BE2C (cell line): Measurements from ENCODE around the gene OLFM4.

Source experiments
- DNase-seq: peaks from one replicate; pipeline ENCODE4 v3.0.0-alpha.2; 2020
- H3K27me3 ChIP-seq: fragments of 250-450 bp; sonication (Bioruptor Pico); 2 replicates; pipeline ENCODE4 v1.5.1; 2020; ENCODE audit warnings: mild to moderate bottlenecking
- H3K36me3 ChIP-seq: fragments of 250-450 bp; sonication (Bioruptor Pico); 2 replicates; pipeline ENCODE4 v1.5.1; 2020; ENCODE audit warnings: mild to moderate bottlenecking
- H3K4me1 ChIP-seq: fragments of 250-450 bp; sonication (Bioruptor Pico); 2 replicates; pipeline ENCODE4 v1.5.1; 2020
- H3K4me3 ChIP-seq: 2 replicates; pipeline ENCODE4 v1.5.1; 2011; ENCODE audit warnings: low read depth, low read length
- H3K9me3 ChIP-seq: fragments of 250-450 bp; sonication (Bioruptor Pico); 2 replicates; pipeline ENCODE4 v1.5.1; 2020
- CTCF ChIP-seq: IDR thresholded peaks from 2 replicates; pipeline ENCODE4 v1.5.1; 2012; ENCODE audit warnings: mild to moderate bottlenecking, low read depth, low read length

OLFM4 gene

GRCh38 chr13:53001444-53002225 lies 27.0 kb upstream of the OLFM4 start:
- Histone ChIP-seq H3K36me3 (no peaks in the 10 kb centered on the region), H3K4me3 (no peak overlapping the region), H3K9me3 (no peaks in the 10 kb centered on the region), H3K27me3 (no peaks in the 10 kb centered on the region), H3K4me1 (no peaks in the 10 kb centered on the region)
- TF ChIP-seq CTCF, result no peak
- no peak for DNase-seq

- Histone ChIP-seq H3K4me1 (no peaks in the 10 kb centered on the region), H3K36me3 (no peaks in the 10 kb centered on the region), H3K27me3 (no peaks in the 10 kb centered on the region), H3K4me3 (no peak overlapping the region), H3K9me3 (no peaks in the 10 kb centered on the region)
- TF ChIP-seq CTCF, result no peak
- no peak for DNase-seq
Measured at GRCh38 chr13:53004573-53004972, 24.0 kb upstream of the OLFM4 start.

- Histone ChIP-seq H3K9me3 (no peaks in the 10 kb centered on the region), H3K36me3 (no peaks in the 10 kb centered on the region), H3K4me3 (no peak overlapping the region), H3K4me1 (no peaks in the 10 kb centered on the region), H3K27me3 (no peaks in the 10 kb centered on the region)
- no peak for TF ChIP-seq CTCF
- DNase-seq, result no peak
Measured at GRCh38 chr13:53005626-53006025, 23.0 kb upstream of the OLFM4 start.

- no peak for TF ChIP-seq CTCF
- H3K27me3 ChIP-seq, result no peaks in the 10 kb centered on the region
- H3K9me3 ChIP-seq, result no peaks in the 10 kb centered on the region
- DNase-seq, result no peak
- H3K36me3 ChIP-seq, result no peaks in the 10 kb centered on the region
- H3K4me1 ChIP-seq, result no peaks in the 10 kb centered on the region
- no peak overlapping the region for H3K4me3 ChIP-seq
Measured at GRCh38 chr13:53007872-53008271, 20.7 kb upstream of the OLFM4 start.

GRCh38 chr13:53010374-53011105 lies 18.1 kb upstream of the OLFM4 start:
- no peaks in the 10 kb centered on the region for H3K36me3 ChIP-seq
- no peaks in the 10 kb centered on the region for H3K27me3 ChIP-seq
- no peak for TF ChIP-seq CTCF
- H3K9me3 ChIP-seq, result no peaks in the 10 kb centered on the region
- H3K4me1 ChIP-seq, result no peaks in the 10 kb centered on the region
- H3K4me3 ChIP-seq, result no peak overlapping the region
- no peak for DNase-seq

GRCh38 chr13:53012707-53013106 lies 15.9 kb upstream of the OLFM4 start:
- TF ChIP-seq CTCF, result no peak
- H3K9me3 ChIP-seq, result no peaks in the 10 kb centered on the region
- no peak for DNase-seq

More at GRCh38 chr13:53012707-53013106, 15.9 kb upstream of the OLFM4 start:
- Histone ChIP-seq H3K4me3 (no peak overlapping the region), H3K4me1 (no peaks in the 10 kb centered on the region), H3K36me3 (no peaks in the 10 kb centered on the region), H3K27me3 (no peaks in the 10 kb centered on the region)
